HG03108 (cell line): ENCODE results near the gene HSF2BP.
A peak's percentile ranks its signal among the peaks of the same experiment; 100 is the strongest.
"Not testable (repeated sequence)": the region's sequence is repeated elsewhere in the genome, so short reads cannot be mapped to it uniquely, and the experiment has no call there.

Source experiments
- ATAC-seq: cut with Tn5 transposase; IDR thresholded peaks from one replicate; pipeline ENCODE4 v1.9.1; 2021; ENCODE audit warnings: moderate library complexity; ENCODE audit not compliant: unreplicated experiment

The HSF2BP gene

DNA sequence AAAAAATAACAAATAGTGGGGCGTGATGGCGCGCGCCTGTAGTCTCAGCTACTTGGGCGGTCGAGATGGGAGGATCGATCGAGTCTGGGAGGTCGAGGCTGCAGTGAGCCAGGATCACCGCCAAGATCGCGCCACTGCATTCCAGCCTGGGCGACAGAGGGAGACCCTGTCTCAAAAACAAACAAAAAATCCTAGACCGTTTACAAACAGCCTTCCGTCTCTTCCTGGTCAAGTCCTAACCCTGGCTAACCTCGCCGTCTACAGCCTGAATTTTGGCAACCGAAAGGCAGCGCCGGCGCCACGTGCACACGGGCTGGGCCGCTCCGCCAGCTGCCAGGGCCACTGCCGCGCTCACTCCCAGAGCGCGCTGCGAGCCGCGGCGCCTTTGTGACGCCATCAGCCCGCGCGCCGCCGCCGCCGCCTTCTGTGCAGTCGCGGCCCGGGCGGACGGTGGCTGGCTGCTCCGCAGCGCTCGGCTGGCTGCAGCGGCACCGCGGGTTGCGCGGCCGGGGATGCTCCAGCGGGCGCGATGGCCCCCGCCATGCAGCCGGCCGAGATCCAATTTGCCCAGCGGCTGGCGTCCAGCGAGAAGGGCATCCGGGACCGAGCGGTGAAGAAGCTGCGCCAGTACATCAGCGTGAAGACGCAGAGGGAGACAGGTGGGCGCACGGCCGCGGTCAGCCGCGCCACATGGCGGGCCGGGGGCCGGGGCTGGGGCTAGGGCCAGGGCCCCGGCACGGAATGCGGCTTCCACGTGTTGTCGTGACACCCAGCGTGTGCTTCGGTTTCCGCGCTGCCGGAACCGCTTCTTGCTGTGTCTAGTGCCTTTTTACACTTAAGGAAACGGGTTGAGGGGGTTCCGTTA, at the start of gene HSF2BP, which contains the start of gene RRP1B:
Gene HSF2BP, minus strand, starts transcription at position 353 of the 865 bp plus-strand sequence. CDS start 1,392 bp downstream, outside the sequence.
Gene RRP1B, plus strand, starts transcription at position 425 of the 865 bp plus-strand sequence. Its CDS starts 105 bp downstream, at position 530.
- peak; percentile 74 for ATAC-seq

DNA sequence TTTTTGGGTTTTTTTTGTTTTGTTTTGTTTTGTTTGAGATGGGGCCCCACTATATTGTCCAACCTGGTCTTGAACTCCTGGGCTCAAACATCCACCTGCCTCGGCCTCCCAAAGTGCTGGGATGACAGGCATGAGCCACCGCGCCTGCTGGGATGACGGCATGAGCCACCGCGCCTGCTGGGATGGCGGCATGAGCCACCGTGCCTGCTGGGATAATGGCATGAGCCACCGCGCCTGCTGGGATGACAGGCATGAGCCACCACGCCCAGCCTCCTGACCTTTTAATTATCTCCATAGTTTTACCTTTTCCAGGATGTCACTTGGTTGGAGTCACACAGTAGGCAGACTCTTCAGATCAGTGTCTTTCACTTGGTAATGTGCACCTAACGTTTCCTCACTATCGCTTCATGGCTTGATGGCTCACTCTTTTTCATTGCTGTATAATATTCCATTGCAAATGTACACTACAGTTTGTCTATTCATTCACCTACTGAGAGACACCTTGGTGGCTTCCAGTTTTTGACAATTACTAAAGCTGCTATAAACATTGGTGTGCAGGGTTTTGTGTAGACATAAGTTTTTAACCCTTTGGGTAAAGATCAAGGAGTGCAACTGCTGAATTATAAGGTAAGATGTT, 49.6 kb upstream of the HSF2BP start:
- ATAC-seq: no peak

DNA sequence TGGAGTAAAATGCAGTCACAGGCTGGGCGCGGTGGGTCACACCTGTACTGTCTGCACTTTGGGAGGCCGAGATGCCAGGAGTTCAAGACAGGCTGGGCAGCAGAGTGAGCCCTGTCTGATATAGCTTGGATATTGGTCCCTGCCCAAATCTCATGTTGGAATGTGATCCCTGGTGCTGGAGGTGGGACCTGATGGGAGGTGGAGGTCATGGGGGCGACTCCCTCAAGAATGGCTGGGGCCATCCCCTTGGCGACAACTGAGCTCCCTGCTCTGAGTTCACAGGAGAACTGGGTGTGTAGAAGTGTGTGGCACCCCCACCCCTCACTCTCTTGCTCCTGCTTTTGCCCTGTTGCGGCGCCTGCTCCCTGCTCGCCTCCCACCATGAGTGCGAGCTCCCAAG, 48.2 kb upstream of the HSF2BP start:
- no peak for ATAC-seq

DNA sequence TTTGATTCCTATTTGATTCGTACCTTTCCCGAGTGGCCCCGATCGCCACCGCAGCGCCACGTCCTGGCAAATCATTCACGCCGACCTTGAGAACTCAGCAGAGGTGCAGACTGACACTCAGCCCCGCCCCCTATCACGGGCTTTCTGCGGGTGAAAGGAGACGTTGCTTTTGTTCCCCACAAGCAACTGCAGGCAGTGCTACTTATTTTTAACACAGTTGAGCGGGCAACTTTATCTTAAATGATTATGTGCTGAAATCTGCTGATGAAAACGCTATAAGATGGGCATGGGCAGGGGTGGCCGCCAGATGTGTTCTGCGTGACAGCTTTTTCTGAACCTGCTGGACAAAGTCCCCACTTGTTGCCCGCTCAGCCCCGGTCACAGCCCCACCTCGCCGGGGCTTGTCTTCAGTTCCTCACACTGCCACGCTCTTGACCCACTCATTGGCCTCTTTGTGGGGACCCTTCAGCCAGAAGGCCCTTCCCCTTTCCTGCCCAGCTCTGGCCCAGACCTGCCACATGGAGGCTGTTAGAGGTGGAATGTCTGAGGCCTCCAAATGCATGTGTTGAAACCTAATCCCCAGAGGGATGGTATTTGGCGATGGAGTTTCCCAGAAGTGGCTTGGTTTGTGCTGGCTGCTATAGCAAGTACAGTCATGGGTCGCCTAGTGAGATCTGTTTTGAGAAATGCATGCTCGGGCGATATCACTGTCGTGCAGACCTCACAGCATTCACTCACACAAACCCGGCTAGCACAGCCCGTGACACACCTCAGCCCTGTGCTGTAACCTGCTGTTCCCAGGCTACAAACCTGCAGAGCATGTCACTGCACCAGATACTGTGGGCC, 44.0 kb upstream of the HSF2BP start:
- ATAC-seq: no peak

DNA sequence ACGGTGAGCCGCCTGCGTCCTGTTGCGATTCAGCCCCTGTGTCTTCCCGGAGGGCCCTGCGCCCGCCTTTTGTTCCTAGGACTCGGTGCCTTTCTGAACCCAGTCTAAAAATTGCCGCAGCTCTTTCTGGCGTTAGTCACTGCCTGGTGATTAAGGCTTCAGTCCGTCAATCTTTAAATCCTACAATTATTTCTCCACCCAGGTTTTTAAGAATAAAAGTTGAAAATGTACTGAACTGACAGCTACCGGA, 43.4 kb upstream of the HSF2BP start:
- ATAC-seq: no peak

DNA sequence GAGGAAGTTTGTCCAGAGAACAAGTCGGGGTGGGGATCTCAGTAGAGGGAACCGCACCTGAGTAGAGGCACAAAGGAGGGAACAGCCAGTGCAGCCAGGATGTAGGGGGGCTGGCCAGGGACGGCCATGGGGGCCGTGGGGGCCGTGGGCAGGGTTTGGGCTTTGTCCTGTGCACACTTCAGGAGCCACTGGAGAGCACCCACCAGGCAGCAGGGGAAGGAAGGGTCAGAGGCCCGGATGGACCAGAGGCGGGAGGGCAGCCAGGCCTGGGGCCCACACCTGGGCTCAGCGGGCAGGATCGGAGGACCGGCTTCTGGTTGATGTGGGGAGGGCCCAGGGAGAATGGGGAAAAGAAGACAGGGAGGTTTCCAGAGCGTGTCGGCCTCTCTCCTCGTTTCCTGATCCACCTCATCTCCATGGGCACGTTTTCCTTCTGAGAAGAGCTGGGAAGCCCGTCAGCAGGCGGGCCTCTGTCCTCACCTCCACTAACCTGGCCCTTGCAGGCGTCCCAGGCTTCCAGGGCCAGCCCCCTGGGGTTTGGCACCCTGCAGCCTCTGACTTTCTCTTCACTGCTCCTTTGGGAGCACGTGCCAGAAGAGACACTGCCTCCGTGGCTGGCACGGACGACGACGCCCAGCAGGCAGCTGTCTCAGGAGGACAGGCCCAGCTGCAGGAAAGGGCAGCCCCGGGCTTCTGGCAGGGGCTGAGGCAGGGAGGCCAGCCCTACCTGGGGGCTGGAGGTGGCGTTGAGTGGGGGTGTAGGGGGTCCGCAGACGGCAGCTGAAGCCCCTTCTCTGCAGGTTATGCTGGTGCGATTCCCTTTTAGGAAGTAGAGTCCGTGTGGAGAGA, 42.9 kb upstream of the HSF2BP start:
- no peak for ATAC-seq

DNA sequence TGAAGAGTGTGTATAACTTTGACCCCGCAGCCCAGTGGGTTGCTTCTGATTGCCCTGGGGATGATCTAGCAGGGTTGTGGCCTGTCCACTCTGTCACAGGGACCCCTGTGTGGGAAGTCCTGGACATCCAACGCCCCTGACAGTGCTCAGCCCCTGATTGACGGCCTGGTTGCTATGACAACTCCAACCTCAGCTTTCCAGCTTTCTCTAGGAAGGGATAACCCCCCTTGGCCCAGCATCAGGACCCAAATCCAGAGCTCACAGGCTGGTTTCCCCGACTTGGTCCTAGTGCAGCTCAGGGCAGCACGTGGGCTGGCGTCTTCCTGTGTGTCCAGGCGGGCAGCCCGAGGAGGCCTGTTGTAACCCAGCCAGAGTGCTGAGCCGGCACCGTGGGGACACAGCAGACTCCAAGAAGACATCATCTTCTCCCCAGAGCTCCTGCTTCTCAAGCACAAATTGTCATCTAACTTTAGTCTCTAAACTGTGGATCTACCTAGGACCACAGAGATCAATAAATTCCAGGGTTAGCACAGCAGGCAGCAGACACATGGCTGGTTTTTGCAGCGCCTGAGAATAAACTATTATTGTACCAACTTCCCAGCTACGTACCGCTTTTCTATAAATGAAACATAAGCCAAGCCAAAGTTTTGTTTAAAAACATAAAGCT, 40.8 kb upstream of the HSF2BP start:
- ATAC-seq: no peak

DNA sequence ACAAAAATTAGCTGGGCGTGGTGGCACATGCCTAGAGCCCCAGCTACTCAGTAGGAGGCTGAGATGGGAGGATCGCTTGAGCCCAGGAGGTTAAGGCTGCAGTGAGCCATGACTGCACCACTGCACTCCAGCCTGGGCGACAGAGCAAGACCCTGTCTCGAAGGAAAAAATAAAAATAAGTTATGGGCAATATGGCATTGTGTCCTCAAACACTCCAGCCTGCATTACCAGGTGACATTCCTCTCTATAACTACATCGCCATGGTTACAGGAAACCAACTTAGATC, 40.1 kb upstream of the HSF2BP start:
- ATAC-seq: not testable (repeated sequence)

DNA sequence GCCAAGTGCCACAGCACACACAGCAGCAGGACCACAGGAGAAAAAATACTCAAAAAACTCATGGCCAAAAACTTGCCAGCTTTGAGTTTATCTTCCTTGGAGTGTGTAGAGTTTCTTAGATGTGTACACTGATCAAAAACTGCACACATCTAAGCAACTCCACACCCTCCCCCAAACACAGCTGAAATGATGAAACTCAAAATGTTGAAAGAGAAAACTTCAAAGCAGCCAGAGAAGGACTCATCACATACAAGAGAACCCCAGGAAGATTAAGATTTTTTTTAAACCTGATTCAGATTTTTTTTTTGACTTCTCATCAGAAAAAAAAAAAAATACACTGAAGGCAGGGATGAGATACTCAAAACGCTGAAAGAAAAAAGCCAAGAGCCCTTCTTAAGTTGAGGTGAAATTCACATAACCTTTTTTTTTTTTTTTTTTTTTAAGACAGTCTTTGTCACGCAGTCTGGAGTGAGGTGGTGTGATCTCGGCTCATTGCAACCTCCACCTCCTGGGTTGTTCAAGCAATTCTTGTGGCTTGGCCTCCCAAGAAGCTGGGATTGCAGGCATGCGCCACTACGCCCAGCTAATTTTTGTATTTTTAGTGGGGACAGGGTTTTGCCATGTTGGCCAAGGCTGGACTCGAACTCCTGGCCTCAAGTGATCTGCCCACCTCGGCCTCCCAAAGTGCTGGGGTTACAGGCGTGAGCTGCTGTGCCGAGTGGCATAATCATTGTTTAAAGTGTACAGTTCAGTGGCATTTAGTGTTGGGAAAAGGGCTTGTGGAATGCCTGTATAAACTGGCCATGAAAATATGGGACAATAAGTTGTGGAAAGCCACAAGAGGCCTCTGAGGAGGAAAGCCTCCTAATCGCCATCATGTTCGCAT, 38.7 kb upstream of the HSF2BP start:
- no peak for ATAC-seq

DNA sequence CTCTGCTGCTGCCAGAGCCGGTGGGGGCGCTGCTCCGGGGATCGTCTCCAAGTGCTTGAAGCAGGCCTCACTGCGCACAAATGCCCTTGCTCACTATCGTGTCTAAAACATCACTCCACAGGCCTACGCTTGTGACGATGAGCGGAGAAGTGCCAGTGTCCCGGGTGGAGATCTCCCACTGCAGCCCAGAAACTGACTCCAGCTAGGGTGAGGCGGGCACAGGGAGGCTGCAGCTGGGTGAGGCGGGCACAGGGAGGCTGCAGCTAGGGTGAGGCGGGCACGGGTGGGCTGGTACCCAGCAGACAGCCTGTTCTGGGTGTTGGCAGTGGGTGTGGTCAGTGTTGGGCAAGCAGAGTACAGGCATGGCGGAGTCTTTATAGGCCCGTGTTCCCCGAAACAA, 36.9 kb upstream of the HSF2BP start:
- ATAC-seq: no peak

DNA sequence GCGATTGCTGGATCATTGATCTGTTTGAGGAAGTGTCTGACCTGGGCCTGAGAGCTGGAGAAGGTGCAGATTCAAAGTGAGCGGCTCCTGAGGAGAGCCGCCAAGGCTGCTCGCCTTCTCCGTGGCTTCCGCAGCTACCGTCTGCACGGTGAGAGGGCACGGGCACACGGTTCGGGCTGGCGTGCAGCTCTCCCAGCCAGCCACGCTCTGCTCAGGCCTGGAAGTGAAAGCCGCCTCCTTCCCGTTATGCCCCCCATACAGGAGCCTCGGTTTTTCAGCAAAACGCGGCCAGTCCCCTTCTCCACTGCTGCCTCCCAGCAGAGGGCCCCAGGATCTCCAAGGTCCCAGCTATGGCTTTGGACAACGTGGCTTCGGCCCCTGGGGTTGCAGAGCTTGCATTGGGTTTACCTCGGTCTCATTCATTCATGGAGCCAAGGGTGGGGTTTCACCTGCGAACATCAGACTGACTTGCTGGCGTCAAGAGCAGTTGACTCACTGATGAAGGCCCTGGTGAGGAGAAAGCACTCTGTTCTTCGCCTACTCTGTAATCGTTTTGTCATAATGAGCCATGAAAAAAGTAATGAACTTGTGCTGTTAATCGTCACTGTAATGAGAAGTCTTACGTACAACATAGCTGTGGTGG, 35.3 kb upstream of the HSF2BP start:
- ATAC-seq: no peak

DNA sequence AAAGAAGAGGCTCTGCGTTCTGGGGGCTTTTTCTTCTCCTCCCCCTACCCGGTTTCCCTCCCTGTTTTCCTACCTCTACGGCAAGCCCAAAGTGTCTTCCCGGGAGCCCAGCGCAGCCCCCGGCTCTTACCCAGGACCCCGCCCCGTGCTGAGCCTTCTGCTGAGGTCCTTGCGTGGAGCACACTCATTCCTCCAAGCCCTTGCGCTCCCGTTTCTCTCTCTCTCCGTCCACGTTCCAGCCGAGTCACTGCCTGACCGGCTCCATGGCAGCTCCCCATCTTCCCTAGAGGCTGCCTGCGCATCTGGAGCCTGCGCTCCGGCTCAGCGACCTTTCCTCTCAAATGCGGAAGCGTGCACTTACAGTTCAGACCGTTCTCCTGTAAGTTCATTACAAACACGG, 34.7 kb upstream of the HSF2BP start:
- ATAC-seq: no peak

DNA sequence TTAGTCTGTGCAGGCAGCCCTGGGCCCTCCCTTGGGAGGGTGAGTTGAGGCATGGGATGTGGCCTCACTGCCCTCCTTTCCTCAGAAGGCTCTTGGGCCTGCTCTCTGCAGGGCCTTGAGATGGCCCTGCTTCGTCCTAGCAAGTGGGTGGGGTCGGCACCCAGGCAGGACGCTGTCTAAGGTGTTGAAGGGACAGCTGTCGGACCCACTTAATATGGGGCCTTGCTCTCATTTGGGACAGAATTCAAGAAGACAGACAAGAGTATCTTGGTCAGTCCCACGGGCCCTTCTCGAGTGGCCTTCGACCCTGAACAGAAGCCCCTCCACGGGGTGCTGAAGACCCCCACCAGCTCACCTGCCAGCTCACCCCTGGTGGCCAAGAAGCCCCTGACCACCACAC, 33.7 kb upstream of the HSF2BP start:
- no peak for ATAC-seq

DNA sequence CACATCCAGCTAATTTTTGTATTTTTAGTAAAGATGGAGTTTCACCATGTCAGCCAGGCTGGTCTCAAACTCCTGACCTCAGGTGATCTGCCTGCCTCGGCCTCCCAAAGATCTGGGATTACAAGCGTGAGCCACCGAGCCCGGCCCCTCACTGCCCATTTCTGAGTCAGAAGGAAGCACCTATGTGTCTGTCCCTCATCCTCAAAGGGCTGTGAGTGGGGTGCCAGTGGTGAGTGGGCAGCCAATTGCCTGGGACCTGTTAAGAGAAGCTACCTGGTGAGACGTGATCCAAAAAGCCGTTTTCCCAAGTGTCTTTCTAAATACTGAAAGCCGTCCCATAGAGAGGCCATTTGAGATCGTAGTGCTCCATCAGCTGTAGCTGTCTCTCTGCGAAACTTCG, 32.5 kb upstream of the HSF2BP start:
- no peak for ATAC-seq

DNA sequence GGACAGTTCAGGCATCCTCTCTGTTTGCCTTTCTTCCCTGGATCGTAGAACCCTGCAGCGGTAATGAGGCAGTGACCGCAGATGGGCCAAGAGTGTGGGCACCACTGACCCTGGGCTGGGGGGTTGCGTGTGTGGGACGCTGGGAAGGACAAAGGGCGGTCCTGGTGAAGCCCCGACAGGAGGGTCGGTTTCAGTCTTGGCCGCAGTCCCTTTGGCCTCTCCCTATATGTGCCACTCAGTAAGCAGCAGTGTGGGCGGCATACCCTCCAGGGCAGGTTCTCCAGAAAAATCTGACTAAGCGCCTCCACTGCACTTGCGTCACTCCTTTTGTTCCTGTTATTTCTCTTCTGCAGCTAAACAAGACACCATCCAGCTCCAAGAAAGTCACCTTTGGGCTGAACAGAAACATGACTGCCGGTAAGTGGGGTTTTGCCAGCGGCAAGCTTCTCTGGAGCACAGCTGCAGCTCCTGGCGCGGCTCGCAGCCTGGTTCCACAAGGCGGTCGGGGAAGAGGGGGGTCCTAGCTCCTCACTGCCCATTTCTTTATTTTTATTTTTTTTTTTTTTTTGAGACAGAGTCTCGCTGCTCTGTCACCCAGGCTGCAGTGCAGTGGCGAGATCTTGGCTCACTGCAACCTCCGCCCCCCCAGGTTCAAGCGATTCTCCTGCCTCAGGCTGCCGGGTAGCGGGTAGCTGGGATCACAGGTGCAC, 32.0 kb upstream of the HSF2BP start:
- no peak for ATAC-seq

DNA sequence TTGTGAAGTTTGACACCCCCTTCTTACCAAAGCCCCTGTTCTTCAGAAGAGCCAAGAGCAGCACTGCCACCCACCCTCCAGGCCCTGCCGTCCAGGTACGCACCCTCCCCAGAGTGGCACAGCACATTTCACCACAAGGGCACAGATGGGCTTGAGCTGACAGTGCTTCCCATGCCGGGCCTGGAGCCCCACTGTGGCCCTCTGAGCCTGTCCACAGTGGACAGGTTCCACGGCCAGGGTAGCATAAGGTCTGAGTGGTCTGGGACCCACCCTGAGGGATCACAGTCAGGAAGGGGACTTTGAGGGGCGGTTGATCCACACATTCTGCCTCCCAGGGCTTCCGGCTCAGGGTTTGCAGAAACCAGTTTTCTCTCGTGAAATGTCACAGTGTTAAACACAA, 31.1 kb upstream of the HSF2BP start:
- ATAC-seq: no peak

DNA sequence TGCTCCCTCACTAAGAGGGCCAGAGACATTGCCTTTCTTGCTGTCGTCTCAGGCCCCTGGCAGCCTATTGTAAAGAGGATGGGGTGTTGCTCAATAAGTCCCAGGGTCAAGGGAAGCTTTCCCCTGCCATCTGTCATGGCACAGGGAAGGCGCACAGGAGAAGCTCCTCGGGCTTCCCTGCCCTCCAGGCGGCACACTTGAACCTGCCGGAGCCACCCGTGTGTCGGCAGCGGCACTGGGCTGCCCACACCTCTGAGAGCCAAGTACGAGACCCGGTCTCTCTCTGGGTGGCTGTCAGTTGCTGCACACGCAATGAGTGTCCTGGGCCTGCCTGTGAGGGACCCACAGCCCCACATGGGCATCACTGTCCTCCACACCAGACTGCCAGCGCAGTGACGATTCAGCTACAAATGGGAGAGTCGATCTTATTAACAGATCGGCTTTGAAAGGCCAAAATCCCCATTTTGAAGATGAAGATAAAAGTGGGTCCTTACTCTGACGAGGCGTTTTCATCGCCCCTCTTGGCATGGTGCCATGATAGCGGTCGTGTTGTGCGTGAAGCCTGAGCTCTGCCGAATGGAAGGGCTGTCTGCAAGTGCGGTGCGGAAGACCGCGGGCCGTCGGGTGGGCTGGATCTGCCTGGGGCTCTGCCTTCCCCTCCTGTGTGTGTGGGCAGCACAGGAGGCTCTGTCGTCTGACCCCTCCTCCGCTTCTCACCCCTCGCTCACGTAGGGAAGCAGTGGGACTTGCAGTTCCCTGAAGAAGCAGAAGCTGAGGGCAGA, 30.5 kb upstream of the HSF2BP start:
- ATAC-seq: no peak

DNA sequence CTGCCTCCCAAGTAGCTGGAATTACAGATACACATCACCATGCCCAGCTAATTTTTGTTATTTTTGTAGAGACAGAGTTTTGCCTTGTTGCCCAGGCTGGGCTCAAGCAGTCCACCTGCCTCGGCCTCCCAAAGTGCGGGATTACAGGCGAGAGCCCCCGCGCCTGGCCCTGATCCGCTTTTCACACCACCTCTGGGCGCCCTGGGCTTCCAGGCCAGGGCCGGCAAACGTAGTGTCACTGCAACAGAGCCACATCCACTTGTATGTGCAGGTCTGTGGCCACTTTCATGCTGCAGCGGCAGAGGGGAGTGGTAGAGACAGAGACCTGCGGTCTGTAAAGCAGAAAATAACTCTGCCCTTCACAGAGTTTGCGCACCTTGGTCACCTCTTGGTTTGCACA, 29.6 kb upstream of the HSF2BP start:
- ATAC-seq: no peak
